NCI-H1436 treated with DMSO at 0.1 percent for 48 hours (cell line): ENCODE results near the gene ADGRG6.
"Not testable (repeated sequence)": the region's sequence is repeated elsewhere in the genome, so short reads cannot be mapped to it uniquely, and the experiment has no call there.

ENCODE experiments used
- DNase-seq: peaks from one replicate; lab custom pipeline; 2025; lab: John Stamatoyannopoulos, UW

ADGRG6 gene

DNA sequence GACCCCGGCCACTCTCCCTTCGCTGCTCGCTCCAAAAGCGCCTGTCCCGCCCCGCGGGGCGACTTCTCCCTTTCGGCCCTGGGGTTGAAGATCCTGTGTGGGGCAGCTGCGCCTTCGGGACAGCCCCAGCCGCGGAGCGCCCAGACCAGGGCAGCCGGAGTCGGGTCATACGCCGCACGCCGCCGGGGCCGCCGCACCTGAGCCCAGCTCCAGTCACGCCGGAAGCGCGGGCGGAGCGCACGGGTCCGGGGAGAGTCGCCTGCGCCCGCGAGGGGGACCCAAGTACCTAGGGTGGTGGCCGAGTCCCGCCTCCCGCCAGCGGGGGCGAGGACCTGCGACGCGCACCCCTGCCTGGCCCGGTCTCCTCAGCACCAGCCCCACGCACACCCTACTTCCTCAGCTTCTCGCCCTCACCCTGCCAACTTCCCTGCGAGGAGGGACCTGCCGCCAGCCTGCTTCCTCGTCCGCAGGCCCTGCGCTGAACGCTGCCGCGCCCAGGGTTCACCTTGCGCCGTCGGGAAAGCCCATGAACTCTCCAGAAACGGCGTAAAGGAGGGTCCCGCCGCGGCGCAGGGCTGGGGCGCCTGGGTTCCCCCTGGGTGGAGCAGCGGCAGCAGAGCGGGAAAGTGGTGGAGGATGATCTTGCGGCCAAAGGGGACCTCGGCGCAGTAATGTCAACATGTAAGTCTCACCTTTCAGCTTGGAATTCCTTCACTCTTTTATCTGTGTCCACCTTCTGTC, at the start of gene ADGRG6:
TSS of gene ADGRG6 (plus strand) at position 357 of the 741 bp plus-strand sequence. CDS start at position 680, 323 bp downstream.
- no peak for DNase-seq

DNA sequence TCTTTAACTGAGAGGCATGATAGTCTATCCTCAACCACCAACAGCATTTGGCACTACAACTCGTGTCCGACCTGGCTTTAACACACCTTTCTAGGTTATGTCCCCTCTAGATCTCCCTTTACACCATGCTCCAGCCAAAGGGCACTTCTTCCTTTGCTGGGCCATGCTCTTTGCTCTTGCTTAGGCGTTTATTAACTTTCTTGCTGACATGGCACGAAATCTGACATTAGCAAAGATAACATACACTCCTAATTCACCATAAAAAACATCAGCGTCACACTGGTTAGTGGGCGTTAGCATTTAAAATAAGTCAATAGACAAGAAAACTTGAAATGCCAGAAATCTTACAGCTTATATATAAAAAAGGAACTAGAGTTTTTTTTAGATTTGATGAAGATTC, 47.3 kb upstream of the ADGRG6 start:
- no peak for DNase-seq

DNA sequence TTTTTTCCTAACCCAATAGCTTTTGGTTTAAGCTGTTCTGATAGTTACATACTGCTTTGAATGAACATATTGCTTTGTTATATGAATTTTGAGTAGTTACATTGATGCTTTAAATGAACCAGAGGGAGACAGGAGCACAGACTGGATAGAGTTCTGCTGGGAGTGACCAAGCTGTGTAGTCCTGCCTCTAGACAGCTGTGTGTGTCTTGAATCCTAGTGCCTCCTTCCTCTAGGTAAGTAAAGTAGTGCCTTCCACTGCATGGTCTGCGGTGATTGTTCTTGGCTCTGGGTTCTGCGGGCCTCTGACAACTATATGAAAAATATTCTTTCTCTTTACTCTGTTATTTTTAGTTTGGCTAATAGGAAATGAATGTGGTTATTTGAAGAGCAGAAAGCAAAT, 46.0 kb upstream of the ADGRG6 start:
- DNase-seq: no peak

DNA sequence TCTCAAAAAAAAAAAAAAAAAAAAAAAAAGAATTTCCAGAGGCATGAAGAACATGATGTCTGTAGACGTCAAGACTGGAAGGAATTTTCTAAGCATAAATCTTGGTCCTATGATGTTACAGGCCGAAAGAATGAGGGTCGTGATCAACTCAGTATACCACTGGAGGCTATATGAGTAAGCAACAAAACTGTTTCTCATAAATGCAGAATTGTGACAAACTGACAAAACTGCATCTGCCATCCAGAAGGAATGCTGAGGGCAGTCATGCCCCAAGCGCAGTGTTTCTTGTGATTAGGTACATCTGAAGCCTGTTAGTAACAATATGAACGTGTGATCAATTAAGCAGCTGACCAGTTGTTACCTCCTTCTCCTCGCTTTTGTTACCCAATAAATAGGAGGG, 43.5 kb upstream of the ADGRG6 start:
- DNase-seq: no peak

DNA sequence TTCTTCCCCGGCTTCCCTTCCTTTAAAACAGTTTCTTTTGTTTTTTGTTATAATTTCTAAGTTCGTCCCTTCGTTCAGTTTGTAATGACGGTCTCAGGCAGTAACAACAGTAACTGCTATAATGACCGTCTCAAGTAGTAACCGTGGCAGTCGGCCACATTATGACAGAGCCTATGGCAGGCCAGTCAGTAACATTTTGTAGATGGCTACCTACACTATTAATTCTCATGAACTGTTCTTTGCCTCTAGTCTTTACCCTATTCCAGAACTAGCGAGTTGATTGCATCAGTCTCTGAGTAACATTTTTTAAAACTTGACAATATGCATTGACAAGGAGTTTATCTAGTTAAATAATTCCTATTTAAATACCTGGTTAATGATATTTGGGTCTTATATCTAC, 43.0 kb upstream of the ADGRG6 start:
- no peak for DNase-seq

DNA sequence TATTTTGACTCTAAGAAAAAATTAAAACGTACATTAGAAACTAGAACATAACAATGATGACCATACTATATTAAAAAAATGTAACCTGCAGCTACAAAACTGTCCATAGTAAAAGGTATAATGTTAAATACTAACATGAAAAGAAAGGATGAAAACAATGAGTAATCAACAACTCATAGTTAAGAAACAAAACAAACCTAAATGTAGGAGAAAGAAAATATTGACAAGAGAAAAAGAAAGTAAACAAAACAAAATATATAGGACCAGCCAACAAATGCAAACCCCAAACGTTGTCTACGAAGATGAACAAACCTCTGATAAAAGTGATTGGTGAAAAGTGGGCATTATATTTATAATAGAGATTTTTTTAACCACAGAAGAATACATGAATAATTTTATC, 41.1 kb upstream of the ADGRG6 start:
- DNase-seq: no peak

DNA sequence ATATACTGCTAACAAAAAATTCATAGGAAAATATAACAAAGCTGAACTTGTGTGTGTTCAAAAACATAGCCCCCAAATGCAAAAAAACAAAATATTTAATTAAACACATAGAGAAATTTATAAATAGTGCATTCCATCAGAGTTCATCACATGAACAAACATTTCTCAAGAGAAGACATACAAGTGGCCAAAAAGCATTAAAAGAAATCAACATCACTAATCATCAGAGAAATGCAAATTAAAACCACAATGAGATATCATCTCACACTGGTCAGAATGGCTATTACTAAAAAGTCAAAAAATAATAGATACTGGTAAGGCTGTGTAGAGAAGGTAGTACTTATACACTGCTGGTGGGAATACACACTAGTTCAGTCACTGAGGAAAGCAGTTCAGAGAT, 39.6 kb upstream of the ADGRG6 start:
- DNase-seq: no peak

DNA sequence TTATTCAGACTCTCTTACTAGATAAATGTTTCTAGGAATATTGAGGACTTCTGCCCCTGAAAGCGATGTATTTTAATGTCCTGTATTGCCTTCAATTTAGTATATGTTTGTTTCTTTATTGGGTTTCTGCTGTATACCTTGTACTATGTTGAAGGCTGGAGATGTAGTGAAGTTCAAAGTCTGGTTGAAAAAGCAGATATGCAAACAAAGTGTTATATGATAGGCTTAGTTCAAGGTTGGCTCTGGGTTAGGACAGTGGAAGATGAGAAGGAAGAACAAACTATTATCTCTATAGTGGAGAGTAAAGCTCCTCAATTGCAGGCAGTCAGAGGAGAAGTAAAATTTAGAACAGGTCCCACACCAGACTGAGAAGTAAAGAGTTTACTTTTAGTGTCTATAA, 36.3 kb upstream of the ADGRG6 start:
- DNase-seq: no peak

DNA sequence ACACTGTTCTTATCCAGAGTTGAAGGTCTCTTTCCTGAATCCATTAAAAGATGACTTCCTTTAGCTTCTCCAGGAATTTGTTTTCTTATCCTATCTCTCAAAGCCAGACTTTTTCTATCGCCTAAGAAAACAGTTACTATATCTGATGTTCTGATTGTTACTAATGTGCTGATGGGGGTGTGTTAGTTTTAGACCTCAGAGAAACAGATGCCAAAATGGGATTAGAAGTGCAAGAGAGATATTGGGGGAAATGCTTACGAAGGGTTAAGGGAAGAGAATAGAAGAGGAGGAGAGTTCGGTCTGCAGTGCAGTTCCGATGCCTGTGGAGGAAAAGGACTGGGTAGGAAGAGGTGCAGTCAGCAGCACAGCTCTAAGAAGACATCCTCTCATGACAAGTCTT, 35.7 kb upstream of the ADGRG6 start:
- no peak for DNase-seq

DNA sequence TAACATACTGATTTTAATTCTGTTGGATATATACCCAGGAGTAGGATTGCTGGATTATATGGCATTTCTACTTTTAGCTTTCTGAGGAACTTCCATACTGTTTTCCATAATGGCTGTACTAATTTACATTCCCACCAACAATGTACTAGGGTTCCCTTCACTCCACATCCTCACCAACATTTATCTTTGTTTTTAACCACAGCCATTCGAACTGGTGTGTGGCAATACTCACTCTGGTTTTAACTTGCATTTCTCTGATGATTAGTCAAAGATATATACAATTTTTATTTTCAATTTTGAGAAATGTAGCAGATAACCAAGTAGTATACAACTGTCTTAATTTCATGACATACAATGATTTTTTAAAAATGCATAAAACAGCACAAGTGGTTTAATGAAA, 30.3 kb upstream of the ADGRG6 start:
- no peak for DNase-seq

DNA sequence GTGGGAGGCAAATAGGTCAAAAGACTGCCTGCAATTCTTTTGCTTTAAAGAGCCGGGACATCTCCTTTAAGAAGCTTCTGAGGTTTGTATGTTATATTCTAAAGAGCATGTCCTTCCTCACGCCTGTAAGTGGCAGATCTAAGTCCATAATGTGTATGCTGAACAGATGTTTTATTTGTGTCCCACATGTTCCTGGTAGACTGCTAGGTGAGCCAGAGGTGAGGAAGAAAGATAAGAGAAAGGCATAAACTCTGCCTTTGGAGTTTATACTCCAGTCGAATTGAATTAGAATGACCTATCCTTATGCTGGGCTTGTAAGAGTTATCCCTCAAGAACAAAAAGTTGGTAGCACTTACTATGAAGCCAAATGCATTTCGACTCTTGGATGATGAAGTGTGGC, 27.2 kb upstream of the ADGRG6 start:
- no peak for DNase-seq

DNA sequence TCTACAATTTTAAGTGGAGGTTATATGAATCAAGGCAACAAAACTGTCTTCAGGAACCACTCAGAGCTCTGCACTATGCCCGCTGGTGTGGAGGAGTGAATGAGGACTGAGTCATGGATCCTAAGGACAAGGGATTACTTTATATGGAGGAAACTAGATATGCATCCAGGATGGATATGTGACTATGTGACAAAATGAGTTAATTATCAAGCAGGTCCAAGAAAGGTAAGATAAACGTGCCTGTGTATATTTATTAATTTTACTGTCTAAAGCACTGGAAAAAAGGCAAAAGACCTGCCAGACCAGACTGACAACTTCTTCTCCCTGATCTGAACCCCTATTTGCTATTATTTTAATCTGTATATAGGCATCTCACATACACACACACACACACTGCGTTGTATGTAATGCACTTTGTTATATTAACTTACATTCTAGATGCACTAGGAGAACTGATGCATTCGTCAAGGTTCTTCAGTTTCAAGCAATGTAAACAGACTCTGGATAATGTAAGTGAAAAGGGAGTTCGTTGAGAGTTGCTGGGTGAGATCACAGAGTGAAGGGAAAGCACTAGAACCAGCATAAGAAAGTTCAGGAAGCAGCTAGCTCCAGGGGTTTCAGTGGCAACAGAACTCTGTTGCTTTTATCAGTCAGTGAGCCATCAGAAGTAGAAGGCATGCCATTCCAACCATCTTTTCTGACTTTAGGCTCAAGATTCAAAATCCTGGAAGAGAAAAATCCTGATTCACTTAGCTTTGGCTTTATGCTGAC, 26.4 kb upstream of the ADGRG6 start:
- DNase-seq: no peak

DNA sequence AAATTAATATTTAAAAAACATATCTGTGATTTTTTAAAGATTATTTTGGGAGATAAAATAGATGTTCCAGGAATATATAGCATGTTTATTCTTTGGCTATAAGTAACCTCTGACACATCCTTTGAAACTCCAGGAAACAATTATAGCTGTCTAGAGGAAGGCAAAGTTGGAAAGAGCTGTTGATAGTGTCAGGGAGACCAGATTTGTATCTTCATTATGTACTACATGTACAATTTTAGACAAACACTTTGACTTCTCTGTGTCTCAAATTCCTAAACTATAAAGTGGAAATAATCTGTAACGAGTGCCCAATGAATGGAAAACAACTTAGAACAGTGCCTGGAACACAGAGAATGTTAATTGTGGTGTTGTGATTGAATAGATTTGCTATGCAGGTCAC, 25.6 kb upstream of the ADGRG6 start:
- no peak for DNase-seq

DNA sequence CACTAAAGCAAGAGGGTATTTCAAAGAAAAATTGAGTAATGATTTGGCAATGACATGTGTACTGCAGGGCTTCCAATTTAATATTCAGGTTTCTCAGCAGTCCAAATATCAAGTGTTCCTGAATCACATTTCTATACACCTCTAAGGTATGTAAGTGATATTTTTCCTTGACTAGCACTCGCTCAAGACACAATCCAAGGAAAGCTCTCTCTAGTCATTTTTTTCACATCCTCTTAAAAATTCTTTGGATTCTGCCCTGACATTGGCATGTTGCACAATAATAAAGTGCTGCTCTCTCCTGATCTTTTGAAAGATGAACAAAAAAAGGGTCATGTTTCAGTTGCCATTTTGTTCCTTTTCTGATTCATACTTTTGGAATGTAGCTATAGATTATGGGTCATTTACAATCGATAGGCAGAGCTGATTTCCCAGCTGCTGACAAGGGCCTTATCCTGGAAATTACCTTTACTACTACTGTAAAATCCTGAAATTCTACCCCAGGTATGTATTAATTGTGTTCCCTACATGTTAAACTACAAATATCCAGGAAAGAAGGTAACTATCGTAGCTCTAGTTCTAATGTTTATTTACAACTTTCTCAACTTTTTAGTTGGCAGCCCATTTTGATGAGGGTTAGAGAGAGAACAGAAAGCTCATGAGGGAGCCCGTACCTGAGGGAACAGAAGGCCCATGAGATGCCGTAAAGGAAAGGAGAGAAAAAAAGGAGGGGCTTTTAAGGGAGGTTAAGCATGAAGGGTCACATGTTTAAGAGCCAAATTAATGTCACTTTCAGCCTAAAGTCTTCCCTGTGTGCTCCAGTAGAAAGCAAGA, 22.2 kb upstream of the ADGRG6 start:
- no peak for DNase-seq

DNA sequence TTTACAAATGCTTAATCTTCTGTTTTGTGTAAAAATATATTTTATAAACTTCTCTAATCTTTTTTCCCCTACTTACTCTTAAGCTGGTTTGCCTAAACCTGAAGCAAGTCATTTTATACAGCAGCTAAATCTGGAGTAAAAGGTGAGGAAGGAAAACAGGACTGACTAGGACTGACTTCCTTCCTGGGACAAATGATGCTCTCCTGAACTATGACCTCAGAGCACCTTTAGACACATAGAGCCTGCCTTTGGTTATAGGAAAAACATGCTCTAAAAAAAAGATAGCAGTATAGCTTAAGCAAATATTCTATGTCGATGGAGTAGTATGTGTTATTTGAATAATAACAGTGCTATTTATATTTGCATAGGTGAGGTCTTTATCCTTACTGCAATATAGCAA, 21.5 kb upstream of the ADGRG6 start:
- DNase-seq: no peak

DNA sequence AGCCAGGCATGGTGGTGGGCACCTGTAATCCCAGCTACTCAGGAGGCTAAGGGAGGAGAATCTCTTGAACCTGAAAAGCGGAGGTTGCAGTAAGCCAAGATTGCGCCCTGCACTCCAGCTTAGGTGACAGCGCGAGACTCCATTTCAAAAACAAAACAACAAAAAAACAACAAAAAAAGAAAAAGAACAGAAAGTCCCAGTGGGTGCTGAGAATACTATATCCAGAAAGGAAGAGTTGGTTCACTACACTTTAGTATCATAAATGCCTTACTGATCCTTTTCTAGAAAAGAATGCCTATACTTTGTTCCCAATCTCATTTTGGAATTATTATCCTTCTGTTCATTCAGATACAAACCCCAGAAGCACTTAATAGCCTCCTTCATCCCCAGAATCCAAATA, 20.9 kb upstream of the ADGRG6 start:
- no peak for DNase-seq

DNA sequence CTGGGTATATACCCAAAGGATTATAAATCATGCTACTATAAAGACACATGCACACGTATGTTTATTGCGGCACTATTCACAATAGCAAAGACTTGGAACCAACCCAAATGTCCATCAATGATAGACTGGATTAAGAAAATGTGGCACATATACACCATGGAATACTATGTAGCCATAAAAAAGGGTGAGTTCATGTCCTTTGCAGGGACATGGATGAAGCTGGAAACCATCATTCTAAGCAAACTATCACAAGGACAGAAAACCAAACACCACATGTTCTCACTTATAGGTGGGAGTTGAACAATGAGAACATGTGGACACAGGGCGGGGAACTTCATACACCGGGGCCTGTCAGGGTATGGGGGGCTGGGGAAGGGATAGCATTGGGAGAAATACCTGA, 18.7 kb upstream of the ADGRG6 start:
- not testable (repeated sequence) for DNase-seq

DNA sequence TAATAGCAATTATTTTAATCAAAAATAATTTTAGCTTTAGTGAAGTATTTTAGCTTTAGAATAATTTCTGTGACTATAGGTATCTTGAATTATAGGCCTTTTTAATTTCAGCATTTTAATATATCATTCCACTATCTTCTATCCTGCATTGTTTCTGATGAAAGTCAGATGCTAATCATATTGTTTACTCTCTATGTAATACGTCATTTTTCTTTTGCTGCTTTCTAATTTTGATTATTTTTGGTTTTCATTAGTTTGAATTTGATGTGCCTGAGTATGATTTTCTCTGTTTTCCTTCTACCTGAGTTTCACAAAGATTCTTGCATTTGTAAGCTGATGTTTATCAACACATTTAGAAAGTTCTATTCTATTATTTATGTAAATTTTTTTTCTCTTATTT, 17.4 kb upstream of the ADGRG6 start:
- DNase-seq: no peak

DNA sequence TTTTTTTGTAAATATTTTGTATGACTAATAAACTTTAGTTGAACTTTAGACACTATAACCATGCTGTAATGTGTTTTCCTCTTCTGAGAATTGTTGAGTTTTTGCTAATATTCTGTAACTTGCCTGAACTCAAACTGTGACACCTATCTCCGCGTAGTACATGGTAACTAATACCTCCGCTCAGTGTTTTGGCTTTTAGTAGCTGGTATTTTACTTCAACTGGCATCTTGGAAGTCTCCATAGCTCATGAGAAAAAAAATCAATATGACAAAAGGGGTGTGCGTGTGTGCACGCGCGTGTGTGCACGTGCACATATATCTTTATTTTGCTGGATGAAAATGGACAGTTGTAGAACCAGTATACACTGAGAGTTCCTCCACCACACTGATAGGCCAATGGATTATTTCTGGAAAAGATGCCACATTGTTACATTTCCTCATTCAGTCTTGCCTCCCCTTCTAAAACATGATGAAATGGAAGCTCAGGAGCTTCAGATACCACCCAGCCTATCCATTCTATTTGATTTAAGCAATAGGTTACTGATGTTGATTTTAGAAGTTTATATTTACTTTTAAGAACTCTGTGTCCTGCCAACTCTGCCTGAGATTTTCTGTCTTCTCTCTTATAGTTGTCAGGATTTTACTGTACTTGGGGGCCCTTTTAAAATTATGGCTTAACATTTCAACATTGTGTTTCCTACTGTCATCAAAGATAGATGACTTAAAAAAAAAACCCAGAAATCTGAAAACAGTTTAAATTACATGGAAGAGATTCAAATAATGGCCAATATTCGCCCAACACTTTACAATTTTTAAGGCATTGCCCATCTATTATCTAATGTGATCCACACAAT, 16.3 kb upstream of the ADGRG6 start:
- no peak for DNase-seq

DNA sequence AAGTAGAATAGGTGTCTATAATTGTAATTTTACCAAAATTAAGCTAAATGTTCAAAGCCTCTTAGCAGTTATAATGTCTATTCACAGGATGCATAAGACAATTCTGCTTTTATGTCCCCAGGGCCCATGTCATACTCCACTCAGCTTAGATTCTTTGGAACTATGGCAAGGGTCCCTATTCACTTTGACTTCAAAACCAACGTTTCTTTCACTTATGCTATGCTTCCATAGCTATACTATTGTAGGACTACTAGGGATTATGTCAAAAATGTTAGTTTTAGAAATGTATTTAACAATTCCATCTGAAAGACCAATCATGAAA, 15.8 kb upstream of the ADGRG6 start:
- DNase-seq: no peak

DNA sequence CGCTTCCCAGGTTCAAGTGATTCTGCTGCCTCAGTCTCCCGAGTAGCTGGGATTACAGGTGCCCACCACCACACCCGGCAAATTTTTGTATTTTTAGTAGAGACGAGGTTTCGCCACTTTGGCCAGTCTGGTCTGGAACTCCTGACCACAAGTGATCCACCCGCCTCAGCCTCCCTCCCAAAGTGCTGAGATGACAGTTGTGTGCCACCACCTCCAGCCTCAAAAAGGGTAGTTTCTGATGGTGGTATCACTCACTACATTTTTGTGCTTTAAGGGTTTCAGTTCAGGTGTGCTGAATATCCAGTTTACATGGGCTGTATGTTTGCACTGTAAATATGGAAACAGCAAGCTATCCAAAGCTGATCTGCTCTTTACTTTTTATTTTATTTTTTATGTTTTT, 12.1 kb upstream of the ADGRG6 start:
- no peak for DNase-seq

DNA sequence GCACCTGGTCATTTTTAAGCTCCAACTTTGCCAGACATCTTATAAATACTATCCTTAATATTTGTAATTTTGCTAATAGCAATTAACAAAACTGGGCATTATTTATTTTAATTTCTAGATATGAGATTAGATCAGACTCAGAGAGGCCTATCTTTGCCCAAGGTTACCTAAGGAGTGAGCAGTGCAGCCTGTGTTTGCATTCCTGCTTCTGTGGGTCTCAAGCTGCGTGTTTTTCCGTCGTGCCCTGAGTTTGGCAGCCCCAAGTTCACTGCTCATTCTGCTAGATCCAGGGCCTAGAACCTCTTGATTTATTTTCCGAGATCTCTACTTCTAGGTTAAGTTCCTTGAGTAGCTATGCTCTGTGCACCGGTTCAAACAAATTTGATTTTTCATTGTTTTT, 11.0 kb upstream of the ADGRG6 start:
- DNase-seq: no peak
